Measurements from ENCODE around the gene GPRASP1.

The GPRASP1 gene

DNA sequence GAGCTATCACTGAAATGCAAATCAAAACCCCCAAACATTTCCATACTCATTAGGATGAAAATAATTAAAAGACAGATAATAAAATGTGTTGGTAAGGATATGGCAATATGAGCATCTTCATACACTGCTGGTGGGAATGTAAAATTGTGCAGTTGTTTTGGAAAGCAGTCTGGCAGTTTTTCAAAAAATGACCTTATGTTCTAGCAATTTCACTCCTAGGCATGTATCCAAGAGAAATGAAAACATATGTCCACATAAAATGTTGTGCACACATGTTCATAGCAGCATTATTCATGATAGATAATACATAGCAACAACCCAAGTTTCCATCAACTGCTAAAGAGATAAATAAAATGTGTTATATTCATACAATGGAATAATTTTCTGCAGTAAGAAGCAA is 46.2 kb downstream of the GPRASP1 start:
- no peak for DNase-seq

Data from NK-92 treated with Interleukin-12 subunit alpha and Interleukin-12 subunit beta, amount 100 ng/mL, for 24 hours (cell line).